IMR-90 (cell line): ENCODE results near the gene LPCAT2.

Experiments
- BHLHE40 ChIP-seq: fragments of 150-350 bp; IDR thresholded peaks from 2 replicates; pipeline ENCODE4 v1.6.1; 2016; ENCODE audit warnings: mild to moderate bottlenecking, low read depth, low read length
- CEBPB ChIP-seq: IDR thresholded peaks from 2 replicates; pipeline ENCODE4 v1.6.1; 2012; ENCODE audit warnings: low read depth, low read length, improper control_type of control experiment
- CHD1 ChIP-seq: IDR thresholded peaks from 2 replicates; pipeline ENCODE4 v1.6.1; 2012; ENCODE audit warnings: low read depth, low read length, improper control_type of control experiment
- FOS ChIP-seq: fragments of 150-350 bp; IDR thresholded peaks from 2 replicates; pipeline ENCODE4 v1.6.1; 2016; ENCODE audit warnings: low read depth, low read length
- MAFK ChIP-seq: IDR thresholded peaks from 2 replicates; pipeline ENCODE4 v1.6.1; 2012; ENCODE audit warnings: low read depth, low read length, improper control_type of control experiment
- MAZ ChIP-seq: IDR thresholded peaks from 2 replicates; pipeline ENCODE4 v1.6.1; 2012; ENCODE audit warnings: low read depth, mild to moderate bottlenecking, low read length, improper control_type of control experiment, moderate library complexity, borderline replicate concordance
- NFE2L2 ChIP-seq: fragments of 150-350 bp; IDR thresholded peaks from 2 replicates; pipeline ENCODE4 v1.6.1; 2016; ENCODE audit warnings: low read depth, mild to moderate bottlenecking, low read length
- POLR2A ChIP-seq: IDR thresholded peaks from 2 replicates; pipeline ENCODE4 v1.6.1; 2012; ENCODE audit warnings: mild to moderate bottlenecking, low read depth, low read length
- RAD21 ChIP-seq: IDR thresholded peaks from 2 replicates; pipeline ENCODE4 v1.6.1; 2012; ENCODE audit warnings: low read length, improper control_type of control experiment
- RCOR1 ChIP-seq: IDR thresholded peaks from 2 replicates; pipeline ENCODE4 v1.6.1; 2012; ENCODE audit warnings: mild to moderate bottlenecking, low read length, improper control_type of control experiment; ENCODE audit not compliant: insufficient replicate concordance
- RFX5 ChIP-seq: IDR thresholded peaks from 2 replicates; pipeline ENCODE4 v1.8.0; 2012; ENCODE audit warnings: low read depth, mild to moderate bottlenecking, low read length, moderate library complexity
- TF ChIP-seq, protein P1 (sequence below): conservative IDR thresholded peaks from 2 replicates; pipeline ENCODE4 v1.5.1; 2012; ENCODE audit warnings: mild to moderate bottlenecking, low read depth, low read length, improper control_type of control experiment
- TF ChIP-seq, protein P2 (sequence below): fragments of 150-350 bp; IDR thresholded peaks from 2 replicates; pipeline ENCODE4 v1.6.1; 2016; ENCODE audit warnings: low read depth, mild to moderate bottlenecking, low read length, moderate library complexity, borderline replicate concordance
- TF ChIP-seq, protein P3 (sequence below): fragments of 150-350 bp; IDR thresholded peaks from 2 replicates; pipeline ENCODE4 v1.6.1; 2017; ENCODE audit warnings: mild to moderate bottlenecking, antibody characterized with exemption, low read length, low read depth

DNA sequence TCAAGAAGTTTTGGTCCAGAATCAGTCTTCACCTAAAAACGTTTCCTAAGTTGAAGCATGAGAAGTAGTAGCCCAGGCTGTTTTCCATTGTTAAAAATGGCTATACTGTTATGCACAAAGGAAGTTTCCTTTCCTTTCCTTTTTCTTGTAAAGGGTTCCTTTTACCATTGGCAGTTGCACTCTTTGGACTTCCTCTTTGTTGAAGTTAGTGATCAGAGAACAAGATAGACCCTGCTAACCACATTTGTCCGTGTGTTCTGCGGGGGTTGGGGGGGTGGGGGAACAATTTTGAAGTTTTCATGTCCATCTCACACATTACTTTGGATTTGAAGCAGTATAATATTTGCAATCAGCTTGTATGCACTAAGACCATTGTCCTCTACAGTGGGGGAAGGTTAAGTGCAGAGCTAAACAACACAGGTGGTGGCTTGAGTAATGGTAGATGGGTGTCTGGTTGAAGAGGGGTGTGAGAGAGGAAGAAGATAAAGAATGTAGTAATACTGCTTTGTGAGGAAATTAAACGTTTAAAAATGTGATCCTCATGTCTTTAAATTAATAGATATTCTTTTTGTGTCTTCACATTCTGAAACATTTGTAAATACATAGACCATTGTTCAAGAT is 1.4 kb downstream of the LPCAT2 start:
- TF ChIP-seq, protein P1, sequence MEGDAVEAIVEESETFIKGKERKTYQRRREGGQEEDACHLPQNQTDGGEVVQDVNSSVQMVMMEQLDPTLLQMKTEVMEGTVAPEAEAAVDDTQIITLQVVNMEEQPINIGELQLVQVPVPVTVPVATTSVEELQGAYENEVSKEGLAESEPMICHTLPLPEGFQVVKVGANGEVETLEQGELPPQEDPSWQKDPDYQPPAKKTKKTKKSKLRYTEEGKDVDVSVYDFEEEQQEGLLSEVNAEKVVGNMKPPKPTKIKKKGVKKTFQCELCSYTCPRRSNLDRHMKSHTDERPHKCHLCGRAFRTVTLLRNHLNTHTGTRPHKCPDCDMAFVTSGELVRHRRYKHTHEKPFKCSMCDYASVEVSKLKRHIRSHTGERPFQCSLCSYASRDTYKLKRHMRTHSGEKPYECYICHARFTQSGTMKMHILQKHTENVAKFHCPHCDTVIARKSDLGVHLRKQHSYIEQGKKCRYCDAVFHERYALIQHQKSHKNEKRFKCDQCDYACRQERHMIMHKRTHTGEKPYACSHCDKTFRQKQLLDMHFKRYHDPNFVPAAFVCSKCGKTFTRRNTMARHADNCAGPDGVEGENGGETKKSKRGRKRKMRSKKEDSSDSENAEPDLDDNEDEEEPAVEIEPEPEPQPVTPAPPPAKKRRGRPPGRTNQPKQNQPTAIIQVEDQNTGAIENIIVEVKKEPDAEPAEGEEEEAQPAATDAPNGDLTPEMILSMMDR: no peak
- TF ChIP-seq POLR2A (no peak), FOS (no peak), RAD21 (no peak), MAFK (no peak), RFX5 (no peak), RCOR1 (no peak), BHLHE40 (no peak), CEBPB (no peak), MAZ (no peak), CHD1 (no peak), NFE2L2 (no peak)
- TF ChIP-seq, protein P2, sequence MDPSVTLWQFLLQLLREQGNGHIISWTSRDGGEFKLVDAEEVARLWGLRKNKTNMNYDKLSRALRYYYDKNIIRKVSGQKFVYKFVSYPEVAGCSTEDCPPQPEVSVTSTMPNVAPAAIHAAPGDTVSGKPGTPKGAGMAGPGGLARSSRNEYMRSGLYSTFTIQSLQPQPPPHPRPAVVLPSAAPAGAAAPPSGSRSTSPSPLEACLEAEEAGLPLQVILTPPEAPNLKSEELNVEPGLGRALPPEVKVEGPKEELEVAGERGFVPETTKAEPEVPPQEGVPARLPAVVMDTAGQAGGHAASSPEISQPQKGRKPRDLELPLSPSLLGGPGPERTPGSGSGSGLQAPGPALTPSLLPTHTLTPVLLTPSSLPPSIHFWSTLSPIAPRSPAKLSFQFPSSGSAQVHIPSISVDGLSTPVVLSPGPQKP: no peak
- TF ChIP-seq, protein P3, sequence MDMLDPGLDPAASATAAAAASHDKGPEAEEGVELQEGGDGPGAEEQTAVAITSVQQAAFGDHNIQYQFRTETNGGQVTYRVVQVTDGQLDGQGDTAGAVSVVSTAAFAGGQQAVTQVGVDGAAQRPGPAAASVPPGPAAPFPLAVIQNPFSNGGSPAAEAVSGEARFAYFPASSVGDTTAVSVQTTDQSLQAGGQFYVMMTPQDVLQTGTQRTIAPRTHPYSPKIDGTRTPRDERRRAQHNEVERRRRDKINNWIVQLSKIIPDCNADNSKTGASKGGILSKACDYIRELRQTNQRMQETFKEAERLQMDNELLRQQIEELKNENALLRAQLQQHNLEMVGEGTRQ: no peak
